ENCODE measurements around the gene HYDIN.
A peak's percentile ranks its signal among the peaks of the same experiment; 100 is the strongest.
"Not testable (repeated sequence)": the region's sequence is repeated elsewhere in the genome, so short reads cannot be mapped to it uniquely, and the experiment has no call there.

The HYDIN gene

GRCh38 chr16:71080777-71081176 is 149.7 kb downstream of the HYDIN start:
- DNase-seq: not testable (repeated sequence)

- not testable (repeated sequence) for DNase-seq
Measured at GRCh38 chr16:71080262-71080661, 150.3 kb downstream of the HYDIN start.

GRCh38 chr16:71070651-71071050 is 159.9 kb downstream of the HYDIN start:
- not testable (repeated sequence) for DNase-seq

DNA sequence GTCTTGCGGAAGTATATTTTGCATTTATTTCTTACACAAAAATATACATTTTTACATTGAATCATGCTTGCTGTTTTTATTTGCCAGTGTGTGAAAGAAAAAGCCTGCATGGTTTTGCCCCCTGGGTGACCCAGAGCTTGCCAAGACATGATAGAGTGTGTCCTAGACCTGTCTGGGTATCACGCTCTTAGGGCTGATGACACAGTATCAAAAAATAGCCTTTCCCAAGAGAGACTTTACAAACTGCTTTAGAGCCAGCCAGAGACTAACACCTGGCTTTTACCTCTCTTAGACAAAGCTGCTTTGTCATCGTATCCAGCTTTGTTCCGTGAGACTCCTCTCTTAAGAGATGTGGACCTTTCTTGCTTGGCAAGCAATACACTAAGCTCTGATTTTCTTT is 160.7 kb downstream of the HYDIN start:
- not testable (repeated sequence) for DNase-seq

DNA sequence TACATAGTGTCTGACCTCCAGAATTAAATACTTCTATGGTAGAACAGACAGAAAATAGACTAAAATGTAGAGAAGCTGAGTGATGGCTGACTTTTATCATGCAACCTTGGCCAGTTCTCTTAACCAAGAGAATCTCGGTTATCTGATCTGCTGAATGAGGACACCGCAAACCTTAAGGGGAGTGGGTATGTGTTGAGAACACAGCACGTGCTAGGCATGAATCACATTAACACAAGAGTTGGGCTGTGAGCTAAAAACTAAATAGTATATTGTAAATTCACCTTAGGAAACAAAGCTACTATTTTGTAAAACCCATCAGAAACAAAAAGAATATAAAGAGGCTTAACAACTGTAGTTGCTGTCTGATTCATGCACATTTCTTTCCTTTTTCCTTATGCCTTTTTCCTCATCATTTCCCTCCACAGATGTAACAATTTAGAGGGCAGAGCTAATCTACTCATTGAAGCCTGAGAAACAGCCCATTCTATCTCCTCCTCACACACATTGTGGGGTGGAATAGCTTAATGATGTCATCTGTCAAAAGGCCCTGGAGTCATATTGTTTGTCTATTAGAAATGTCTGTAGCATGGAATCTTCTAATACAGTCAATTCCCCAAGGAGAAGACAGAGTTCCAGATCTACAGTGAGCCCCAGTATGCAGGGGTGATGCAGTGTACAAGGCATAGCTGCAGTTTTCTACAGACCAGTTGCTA is 176.5 kb downstream of the HYDIN start:
- not testable (repeated sequence) for DNase-seq

GRCh38 chr16:71050307-71050706 is 180.2 kb downstream of the HYDIN start:
- not testable (repeated sequence) for DNase-seq

DNA sequence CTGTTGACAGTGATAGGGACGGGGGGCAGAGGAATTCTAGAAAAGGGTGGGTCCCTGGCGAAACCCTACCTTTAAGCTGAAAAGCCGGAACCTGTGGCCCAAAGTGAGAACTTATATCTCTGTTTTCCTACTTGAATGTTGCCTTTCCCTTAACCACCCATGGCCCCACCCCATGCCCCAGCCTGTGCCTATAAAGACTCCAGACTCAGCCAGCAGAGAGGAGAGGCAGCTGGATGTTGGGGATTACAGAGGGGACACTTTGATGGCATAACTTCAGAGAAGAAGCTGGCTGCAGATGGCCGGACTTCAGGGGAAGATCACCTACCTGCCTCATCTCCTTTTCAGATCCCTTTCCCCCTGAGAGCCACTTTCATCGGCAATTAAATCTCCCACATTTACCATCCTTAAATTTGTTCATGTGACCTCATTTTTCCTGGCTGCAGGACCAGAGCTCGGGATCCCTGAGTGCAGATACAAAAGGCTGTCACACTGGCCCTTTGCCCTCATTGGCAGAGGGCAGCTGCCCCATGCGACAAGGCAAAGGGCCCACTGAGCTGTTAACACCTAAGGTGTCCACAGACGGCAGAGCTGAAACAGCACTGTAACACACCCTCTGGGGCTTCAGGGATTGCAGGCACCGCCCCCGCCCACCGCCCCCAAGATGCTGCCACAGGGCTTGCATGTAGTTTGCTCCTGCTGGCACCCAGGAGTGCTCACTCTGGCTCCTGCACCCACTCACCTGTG is 191.0 kb downstream of the HYDIN start:
- DNase-seq: not testable (repeated sequence)

DNA sequence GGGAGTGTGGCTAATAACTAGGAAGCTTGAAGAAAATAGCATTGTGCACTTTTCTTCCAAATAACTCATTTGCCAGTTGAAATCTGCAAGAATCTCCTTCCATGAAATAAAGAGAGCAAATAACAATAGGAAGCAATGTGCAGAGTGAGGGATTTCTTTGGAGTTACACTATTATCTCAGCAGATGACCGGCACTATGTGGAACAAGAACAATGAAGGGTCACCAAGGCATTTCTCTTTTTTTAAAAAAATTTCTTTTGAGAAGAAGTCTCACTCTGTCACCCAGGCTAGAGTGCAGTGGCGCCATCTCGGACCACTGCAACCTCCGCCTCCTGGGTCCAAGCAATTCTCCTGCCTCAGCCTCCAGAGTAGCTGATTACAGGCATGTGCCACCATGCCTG is 192.1 kb downstream of the HYDIN start:
- not testable (repeated sequence) for DNase-seq

DNA sequence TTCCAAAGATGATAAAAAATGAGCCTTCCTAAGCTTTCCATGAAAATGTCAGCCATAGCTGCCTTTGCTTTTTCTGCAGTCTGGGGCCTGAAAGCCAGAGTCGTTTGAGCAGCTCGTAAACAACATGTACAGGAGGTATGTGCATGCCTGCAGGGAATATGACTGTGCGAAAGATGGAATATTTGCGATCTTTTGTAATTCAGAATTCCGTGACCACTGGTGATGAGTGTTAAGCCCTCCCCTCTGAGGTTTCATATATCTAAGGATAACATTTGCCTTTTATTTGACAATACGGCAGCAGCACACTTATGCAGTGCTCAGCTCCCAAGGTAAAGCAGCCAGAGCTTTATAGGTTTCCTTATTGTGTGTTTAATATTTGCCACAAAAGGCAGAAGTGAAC is 192.5 kb downstream of the HYDIN start:
- not testable (repeated sequence) for DNase-seq

DNA sequence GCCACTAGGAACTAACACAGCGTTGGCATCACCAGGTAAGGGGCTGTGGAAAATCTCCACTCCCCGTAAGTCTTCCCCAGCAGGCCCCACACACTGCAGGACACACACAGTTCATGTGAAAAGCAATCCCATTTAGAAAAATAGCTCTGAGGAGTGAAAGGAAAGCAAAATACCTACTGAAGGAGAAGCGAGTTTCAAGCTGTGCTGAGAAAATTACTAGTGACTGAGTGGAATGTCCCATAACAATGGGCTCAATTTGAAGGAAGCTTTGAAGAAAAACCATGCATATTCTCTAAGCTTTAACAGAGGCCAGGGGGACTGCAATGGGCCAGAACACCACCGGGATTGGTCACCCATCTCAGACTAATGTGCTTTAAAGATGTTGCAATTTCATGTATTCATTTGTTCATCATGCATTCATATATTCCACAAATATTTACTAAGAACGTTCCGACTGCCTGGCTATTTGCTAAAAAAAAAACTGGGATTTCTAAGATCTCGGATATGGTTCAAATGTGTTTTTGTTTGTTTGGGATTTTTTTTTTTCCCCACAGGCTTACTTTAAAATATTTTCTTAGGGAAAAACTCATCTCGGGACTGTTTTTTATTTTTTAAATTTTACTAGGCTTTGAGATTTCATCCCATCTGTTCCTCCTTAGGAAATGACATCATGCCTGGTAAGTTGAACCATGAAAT is 202.3 kb downstream of the HYDIN start:
- DNase-seq: not testable (repeated sequence)

GRCh38 chr16:71027511-71027910 is 203.0 kb downstream of the HYDIN start:
- not testable (repeated sequence) for DNase-seq

GRCh38 chr16:71023851-71024439 is 206.6 kb downstream of the HYDIN start:
- not testable (repeated sequence) for DNase-seq

GRCh38 chr16:71021961-71022537 is 208.5 kb downstream of the HYDIN start:
- not testable (repeated sequence) for DNase-seq

DNA sequence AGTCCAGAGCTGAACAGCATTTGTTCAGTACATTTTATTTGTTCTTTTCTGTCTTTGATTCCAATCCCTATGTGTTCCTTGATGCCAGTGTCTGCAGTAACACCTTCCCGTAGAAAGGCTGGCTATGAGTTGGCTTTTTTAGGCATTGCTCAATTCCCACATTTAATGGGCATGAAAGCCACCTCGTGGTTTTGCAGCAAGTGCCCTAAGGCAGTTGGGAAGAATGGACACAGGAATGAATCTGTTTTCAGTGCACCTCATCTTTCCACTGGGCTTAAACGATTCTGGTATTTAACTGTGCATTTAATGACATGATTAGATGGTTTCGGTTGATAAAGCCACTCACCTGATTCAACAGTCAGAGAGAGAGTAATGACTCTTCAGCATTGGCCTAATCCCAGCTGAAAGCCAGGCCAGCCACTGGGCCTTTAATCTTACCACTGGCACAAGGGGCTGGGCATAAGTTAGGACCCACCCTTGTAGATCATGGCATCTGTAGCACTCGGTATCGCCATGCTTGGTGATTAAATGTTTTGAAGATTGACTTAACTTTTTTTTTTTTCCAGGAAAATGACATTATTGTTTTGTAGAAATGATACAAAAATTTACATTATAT is 211.3 kb downstream of the HYDIN start:
- DNase-seq: not testable (repeated sequence)

- not testable (repeated sequence) for DNase-seq
Measured at GRCh38 chr16:71015419-71015818, 215.1 kb downstream of the HYDIN start.

- DNase-seq: not testable (repeated sequence)
Measured at GRCh38 chr16:71009440-71010223, 220.9 kb downstream of the HYDIN start.

- not testable (repeated sequence) for DNase-seq
Measured at GRCh38 chr16:71006516-71006915, 224.0 kb downstream of the HYDIN start.

DNA sequence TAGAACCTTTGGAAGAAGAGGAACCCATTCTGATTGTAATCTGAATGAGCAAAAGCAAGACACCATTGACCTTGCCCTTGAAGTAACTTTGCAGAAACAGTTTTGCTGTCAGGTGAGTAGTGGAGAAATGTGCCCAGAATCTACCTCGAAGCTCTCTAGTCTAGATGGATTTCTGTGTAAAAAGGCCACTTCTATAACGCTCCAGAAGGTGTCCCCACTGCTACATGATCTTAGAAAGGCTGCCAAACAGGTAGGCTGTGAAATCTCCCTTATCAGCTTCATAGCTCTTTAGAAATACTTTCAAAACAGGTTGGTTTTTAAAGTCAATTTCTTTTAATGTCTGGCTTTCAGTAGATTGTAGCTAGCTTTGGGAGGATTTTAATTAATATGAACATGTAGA is 230.8 kb downstream of the HYDIN start:
- DNase-seq: peak; percentile 30

DNA sequence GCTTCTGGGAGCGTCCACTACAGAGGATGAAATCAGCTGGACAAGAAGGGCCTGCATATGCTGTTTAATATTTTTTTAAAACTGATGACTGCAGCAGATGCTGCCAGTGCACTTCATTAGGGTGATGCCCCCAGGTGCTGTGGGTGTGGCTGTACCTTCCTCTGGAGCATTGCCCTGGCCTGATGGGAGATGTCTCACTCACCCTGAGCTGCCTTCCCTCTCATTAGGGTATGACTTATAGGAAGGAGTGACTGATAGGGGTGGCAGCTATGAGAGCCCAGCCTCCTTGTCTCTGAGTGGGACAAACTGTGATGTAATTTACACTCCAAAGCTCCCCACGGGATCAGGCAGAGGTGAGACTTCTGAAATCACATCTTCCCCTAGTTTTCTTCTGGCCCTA is 234.7 kb downstream of the HYDIN start:
- DNase-seq: not testable (repeated sequence)

GRCh38 chr16:70992511-70992910 is 238.0 kb downstream of the HYDIN start:
- not testable (repeated sequence) for DNase-seq

GRCh38 chr16:70987019-70987715 is 243.4 kb downstream of the HYDIN start:
- DNase-seq: not testable (repeated sequence)
